ENCODE measurements around the gene CD320. TPM values are rescaled to one million over a fixed set of nuclear protein-coding genes. Genes with fewer than 3 reads are reported as not detected.
"Not testable (repeated sequence)": the region's sequence is repeated elsewhere in the genome, so short reads cannot be mapped to it uniquely, and the experiment has no call there.

Gene CD320
- total and polyA plus RNA-seq, 2 donors (not counting 1 experiment from before 2014, with no cell fraction given) = 30.5 to 32.6 TPM

GRCh38 chr19:8352845-8353244, 44.7 kb upstream of the CD320 start:
- H3K4me2 ChIP-seq (replicated peaks; ENCODE audit: low read depth, low read length, poor library complexity, severe bottlenecking); H2AFZ ChIP-seq (ENCODE audit: insufficient read depth, low read depth, low read length, poor library complexity, severe bottlenecking); ATAC-seq (ENCODE audit: low read depth); intact Hi-C loops (cut with micrococcal nuclease); DNase-seq; H3K4me3 ChIP-seq (ENCODE audit: control extremely low read depth in 1 of 5, extremely low read depth in 1 of 5, insufficient read depth in 1 of 5, low read depth in 2 of 5, low read length in 4 of 5); H3K27ac Mint-ChIP-seq; H3K4me1 ChIP-seq (ENCODE audit: control insufficient read depth in 2 of 2, insufficient read depth in 2 of 2, low read length in 2 of 2); H3K79me2 ChIP-seq (ENCODE audit: control insufficient read depth, insufficient read depth, low read length); H3K27ac ChIP-seq (ENCODE audit: low read length in 2 of 2); H4K20me1 ChIP-seq (ENCODE audit: control insufficient read depth, insufficient read depth, low read length, poor library complexity, severe bottlenecking); H3K4me1 Mint-ChIP-seq; H3K9me3 ChIP-seq (ENCODE audit: control extremely low read depth in 1 of 3, control insufficient read depth in 2 of 3, insufficient read depth in 1 of 3, low read length in 2 of 3); H3K9ac ChIP-seq (ENCODE audit: low read length); H3K36me3 ChIP-seq (replicated peaks in 1 of 2; ENCODE audit: control extremely low read depth in 1 of 2, control insufficient read depth in 1 of 2, extremely low read depth in 1 of 2, insufficient read depth in 2 of 2, low read length in 1 of 2); H3K9me3 Mint-ChIP-seq (ENCODE audit: insufficient read depth); H3K4me3 Mint-ChIP-seq: not testable (repeated sequence)
- H3K27me3 Mint-ChIP-seq = peaks cover 21% of the 10 kb centered on the region
- H3K27me3 ChIP-seq (replicated peaks in 1 of 4; ENCODE audit: control extremely low read depth in 1 of 4, control insufficient read depth in 3 of 4, insufficient read depth in 4 of 4, low read length in 3 of 4) = peaks cover 0 to 19% (median 2%) of the 10 kb centered on the region in 4 experiments
- ChIA-PET POLR2A (interaction anchor here (0.6 kb wide), 1 partner anchor 153 kb away, joined by 3 read pairs; no protein-coding TSS in a partner anchor), CTCF (interaction anchor here (0.6 to 3.9 kb wide), 19 partner anchors 9 to 313 kb away, joined by 3 to 40 read pairs (median 6); partner anchors contain the start of genes KANK3, MYO1F, RAB11B and ZNF414)
- WGBS (ENCODE audit: insufficient coverage) = 74% methylated on average over 5 of the region's 5 CpGs

- WGBS (ENCODE audit: insufficient coverage) = 47% methylated on average over 6 of the region's 10 CpGs
- H3K9me3 Mint-ChIP-seq (ENCODE audit: insufficient read depth) = peaks cover 3% of the 10 kb centered on the region
- Histone ChIP-seq H3K9me3 (ENCODE audit: control extremely low read depth in 1 of 3, control insufficient read depth in 2 of 3, insufficient read depth in 1 of 3, low read length in 2 of 3) (peaks cover 0 to 3% (median 0%) of the 10 kb centered on the region in 3 donors), H3K27ac (ENCODE audit: low read length in 2 of 2) (no peak overlapping the region), H3K4me1 (ENCODE audit: control insufficient read depth in 2 of 2, insufficient read depth in 2 of 2, low read length in 2 of 2) (peaks cover 0 to 3% of the 10 kb centered on the region in 2 donors), H2AFZ (ENCODE audit: insufficient read depth, low read depth, low read length, poor library complexity, severe bottlenecking) (no peak overlapping the region), H3K79me2 (ENCODE audit: control insufficient read depth, insufficient read depth, low read length) (no peaks in the 10 kb centered on the region), H3K4me2 (replicated peaks; ENCODE audit: low read depth, low read length, poor library complexity, severe bottlenecking) (no peak overlapping the region), H4K20me1 (ENCODE audit: control insufficient read depth, insufficient read depth, low read length, poor library complexity, severe bottlenecking) (no peaks in the 10 kb centered on the region), H3K27me3 (replicated peaks in 1 of 4; ENCODE audit: control extremely low read depth in 1 of 4, control insufficient read depth in 3 of 4, insufficient read depth in 4 of 4, low read length in 3 of 4) (peaks cover 0 to 19% (median 2%) of the 10 kb centered on the region in 4 experiments), H3K36me3 (replicated peaks in 1 of 2; ENCODE audit: control extremely low read depth in 1 of 2, control insufficient read depth in 1 of 2, extremely low read depth in 1 of 2, insufficient read depth in 2 of 2, low read length in 1 of 2) (no peaks in the 10 kb centered on the region), H3K4me3 (ENCODE audit: control extremely low read depth in 1 of 5, extremely low read depth in 1 of 5, insufficient read depth in 1 of 5, low read depth in 2 of 5, low read length in 4 of 5) (no peak overlapping the region), H3K9ac (ENCODE audit: low read length) (no peak overlapping the region)
- POLR2A ChIA-PET = interaction anchor here (0.6 kb wide), 1 partner anchor 153 kb away, joined by 3 read pairs; no protein-coding TSS in a partner anchor
- TF ChIP-seq, protein P1, sequence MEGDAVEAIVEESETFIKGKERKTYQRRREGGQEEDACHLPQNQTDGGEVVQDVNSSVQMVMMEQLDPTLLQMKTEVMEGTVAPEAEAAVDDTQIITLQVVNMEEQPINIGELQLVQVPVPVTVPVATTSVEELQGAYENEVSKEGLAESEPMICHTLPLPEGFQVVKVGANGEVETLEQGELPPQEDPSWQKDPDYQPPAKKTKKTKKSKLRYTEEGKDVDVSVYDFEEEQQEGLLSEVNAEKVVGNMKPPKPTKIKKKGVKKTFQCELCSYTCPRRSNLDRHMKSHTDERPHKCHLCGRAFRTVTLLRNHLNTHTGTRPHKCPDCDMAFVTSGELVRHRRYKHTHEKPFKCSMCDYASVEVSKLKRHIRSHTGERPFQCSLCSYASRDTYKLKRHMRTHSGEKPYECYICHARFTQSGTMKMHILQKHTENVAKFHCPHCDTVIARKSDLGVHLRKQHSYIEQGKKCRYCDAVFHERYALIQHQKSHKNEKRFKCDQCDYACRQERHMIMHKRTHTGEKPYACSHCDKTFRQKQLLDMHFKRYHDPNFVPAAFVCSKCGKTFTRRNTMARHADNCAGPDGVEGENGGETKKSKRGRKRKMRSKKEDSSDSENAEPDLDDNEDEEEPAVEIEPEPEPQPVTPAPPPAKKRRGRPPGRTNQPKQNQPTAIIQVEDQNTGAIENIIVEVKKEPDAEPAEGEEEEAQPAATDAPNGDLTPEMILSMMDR (IDR thresholded peaks at IDR 0.05) = peak; percentile 17
- TF ChIP-seq EZH2 (IDR thresholded peaks at IDR 0.05; ENCODE audit: borderline replicate concordance, insufficient read depth, low read depth, low read length, poor library complexity, severe bottlenecking) = no peak
- peaks cover 21% of the 10 kb centered on the region for H3K27me3 Mint-ChIP-seq
- H3K4me1 Mint-ChIP-seq = peaks cover 3% of the 10 kb centered on the region
- no peak overlapping the region for H3K4me3 Mint-ChIP-seq
- DNase-seq (no peak), ATAC-seq (ENCODE audit: low read depth) (no peak)
- CTCF ChIA-PET = interaction anchor here (0.6 to 3.9 kb wide), 13 partner anchors 8 to 312 kb away, joined by 3 to 40 read pairs (median 8); partner anchors contain the start of genes KANK3, MYO1F and ZNF414
- intact Hi-C loops (cut with micrococcal nuclease) = no loop called here
- no peak overlapping the region for H3K27ac Mint-ChIP-seq
Measured at GRCh38 chr19:8352134-8352827, 44.1 kb upstream of the CD320 start.

GRCh38 chr19:8349629-8350372, 41.6 kb upstream of the CD320 start:
- H3K9ac ChIP-seq (ENCODE audit: low read length); H3K4me2 ChIP-seq (replicated peaks; ENCODE audit: low read depth, low read length, poor library complexity, severe bottlenecking); H3K79me2 ChIP-seq (ENCODE audit: control insufficient read depth, insufficient read depth, low read length); H2AFZ ChIP-seq (ENCODE audit: insufficient read depth, low read depth, low read length, poor library complexity, severe bottlenecking); H3K4me1 ChIP-seq (ENCODE audit: control insufficient read depth in 2 of 2, insufficient read depth in 2 of 2, low read length in 2 of 2); H3K4me1 Mint-ChIP-seq; H3K4me3 Mint-ChIP-seq; H3K9me3 Mint-ChIP-seq (ENCODE audit: insufficient read depth); ATAC-seq (ENCODE audit: low read depth); H3K9me3 ChIP-seq (ENCODE audit: control extremely low read depth in 1 of 3, control insufficient read depth in 2 of 3, insufficient read depth in 1 of 3, low read length in 2 of 3); intact Hi-C loops (cut with micrococcal nuclease); H3K36me3 ChIP-seq (replicated peaks in 1 of 2; ENCODE audit: control extremely low read depth in 1 of 2, control insufficient read depth in 1 of 2, extremely low read depth in 1 of 2, insufficient read depth in 2 of 2, low read length in 1 of 2); H3K4me3 ChIP-seq (ENCODE audit: control extremely low read depth in 1 of 5, extremely low read depth in 1 of 5, insufficient read depth in 1 of 5, low read depth in 2 of 5, low read length in 4 of 5); DNase-seq; H3K27ac ChIP-seq (ENCODE audit: low read length in 2 of 2); POLR2A ChIA-PET; H4K20me1 ChIP-seq (ENCODE audit: control insufficient read depth, insufficient read depth, low read length, poor library complexity, severe bottlenecking); H3K27ac Mint-ChIP-seq: not testable (repeated sequence)
- peaks cover 0 to 23% (median 5%) of the 10 kb centered on the region in 4 experiments for H3K27me3 ChIP-seq (replicated peaks in 1 of 4; ENCODE audit: control extremely low read depth in 1 of 4, control insufficient read depth in 3 of 4, insufficient read depth in 4 of 4, low read length in 3 of 4)
- CTCF ChIA-PET = interaction anchor here (0.6 to 1.0 kb wide), 3 partner anchors 12 to 293 kb away, joined by 3 to 5 read pairs (median 3); no protein-coding TSS in a partner anchor
- 93% methylated on average over 3 of the region's 8 CpGs for WGBS (ENCODE audit: insufficient coverage)
- peaks cover 12% of the 10 kb centered on the region for H3K27me3 Mint-ChIP-seq

Measured in B cell (primary cell).